Measurements from ENCODE around the gene CACFD1. TPM values are rescaled to one million over a fixed set of nuclear protein-coding genes. Genes with fewer than 3 reads are reported as not detected.

The CACFD1 gene
- total RNA-seq (2022) (15.1 and 19.9 TPM in 2 replicates), Bru-seq, nascent RNA (percentile 48 among the genes with signal in this experiment), BruChase-seq, experiment 1, labeled RNA remaining after a 6-hour chase (percentile 54 among the genes with signal in this experiment), BruChase-seq, experiment 2, labeled RNA remaining after a 2-hour chase (percentile 57 among the genes with signal in this experiment)
- long read RNA-seq, transcript CACFD1-202 (5 exons, 2,794 nt), result major isoform, 7 of 24 reads
- long read RNA-seq, partial matches to known transcripts, result 1 of 24 reads
- long read RNA-seq, other reads (novel, unspliced or antisense), result 12 of 24 reads

- Mint-ChIP-seq H3K4me1 (ENCODE audit: low read depth, unreplicated experiment) (no peaks in the 10 kb centered on the region), H3K4me3 (ENCODE audit: low read depth, unreplicated experiment) (peak within 1 kb of the TSS; percentile 98), H3K36me3 (ENCODE audit: insufficient read depth, unreplicated experiment) (peaks cover 29% of the 10 kb centered on the region), H3K27ac (ENCODE audit: unreplicated experiment) (peak within 1 kb of the TSS; percentile 86), H3K9me3 (ENCODE audit: low read depth, unreplicated experiment) (no peaks in the 10 kb centered on the region), H3K27me3 (ENCODE audit: unreplicated experiment) (no peaks in the 10 kb centered on the region)
- BruUV-seq (replicated peaks), result no TSS peak
- CTCF ChIA-PET, result interaction anchor here (0.6 to 1.2 kb wide), 13 partner anchors 9 to 447 kb away, joined by 3 to 12 read pairs (median 3); partner anchors contain the start of genes SURF1 and SURF2
- peak; percentile 93 for DNase-seq
- intact Hi-C loops (cut with micrococcal nuclease; ENCODE audit: unreplicated experiment), result no loop called here
- TF ChIP-seq, protein P1, sequence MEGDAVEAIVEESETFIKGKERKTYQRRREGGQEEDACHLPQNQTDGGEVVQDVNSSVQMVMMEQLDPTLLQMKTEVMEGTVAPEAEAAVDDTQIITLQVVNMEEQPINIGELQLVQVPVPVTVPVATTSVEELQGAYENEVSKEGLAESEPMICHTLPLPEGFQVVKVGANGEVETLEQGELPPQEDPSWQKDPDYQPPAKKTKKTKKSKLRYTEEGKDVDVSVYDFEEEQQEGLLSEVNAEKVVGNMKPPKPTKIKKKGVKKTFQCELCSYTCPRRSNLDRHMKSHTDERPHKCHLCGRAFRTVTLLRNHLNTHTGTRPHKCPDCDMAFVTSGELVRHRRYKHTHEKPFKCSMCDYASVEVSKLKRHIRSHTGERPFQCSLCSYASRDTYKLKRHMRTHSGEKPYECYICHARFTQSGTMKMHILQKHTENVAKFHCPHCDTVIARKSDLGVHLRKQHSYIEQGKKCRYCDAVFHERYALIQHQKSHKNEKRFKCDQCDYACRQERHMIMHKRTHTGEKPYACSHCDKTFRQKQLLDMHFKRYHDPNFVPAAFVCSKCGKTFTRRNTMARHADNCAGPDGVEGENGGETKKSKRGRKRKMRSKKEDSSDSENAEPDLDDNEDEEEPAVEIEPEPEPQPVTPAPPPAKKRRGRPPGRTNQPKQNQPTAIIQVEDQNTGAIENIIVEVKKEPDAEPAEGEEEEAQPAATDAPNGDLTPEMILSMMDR (IDR thresholded peaks at IDR 0.05; ENCODE audit: unreplicated experiment), result no peak
Measured at GRCh38 chr9:133459476-133460404, at the start of gene CACFD1. TSS of gene CACFD1 (plus strand) at chr9:133459978. CDS start at chr9:133460067, 89 bp downstream.

- CTCF ChIA-PET, result no interaction called here
- H3K4me3 Mint-ChIP-seq (ENCODE audit: low read depth, unreplicated experiment), result no peak overlapping the region
- no peaks in the 10 kb centered on the region for H3K9me3 Mint-ChIP-seq (ENCODE audit: low read depth, unreplicated experiment)
- BruUV-seq (replicated peaks), result no TSS peak
- H3K27me3 Mint-ChIP-seq (ENCODE audit: unreplicated experiment), result no peaks in the 10 kb centered on the region
- intact Hi-C loops (cut with micrococcal nuclease; ENCODE audit: unreplicated experiment), result no loop called here
- TF ChIP-seq, protein P1 (IDR thresholded peaks at IDR 0.05; ENCODE audit: unreplicated experiment), result no peak
- H3K27ac Mint-ChIP-seq (ENCODE audit: unreplicated experiment), result no peak overlapping the region
- H3K36me3 Mint-ChIP-seq (ENCODE audit: insufficient read depth, unreplicated experiment), result peaks cover 53% of the 10 kb centered on the region
- peaks cover 12% of the 10 kb centered on the region for H3K4me1 Mint-ChIP-seq (ENCODE audit: low read depth, unreplicated experiment)
- no peak for DNase-seq
Measured at GRCh38 chr9:133415170-133415569, 44.6 kb upstream of the CACFD1 start.

GRCh38 chr9:133417541-133418461, 42.0 kb upstream of the CACFD1 start, which contains the start of gene REXO4:
TSS of gene REXO4 (minus strand) at chr9:133418010. CDS start at chr9:133417844, 166 bp downstream.
- peak; percentile 81 for DNase-seq
- H3K4me1 Mint-ChIP-seq (ENCODE audit: low read depth, unreplicated experiment), result peaks cover 20% of the 10 kb centered on the region
- peak within 1 kb of the TSS; percentile 92 for H3K4me3 Mint-ChIP-seq (ENCODE audit: low read depth, unreplicated experiment)
- CTCF ChIA-PET, result no interaction called here
- H3K9me3 Mint-ChIP-seq (ENCODE audit: low read depth, unreplicated experiment), result no peaks in the 10 kb centered on the region
- TSS peak; percentile 65 for BruUV-seq (replicated peaks)
- peaks cover 47% of the 10 kb centered on the region for H3K36me3 Mint-ChIP-seq (ENCODE audit: insufficient read depth, unreplicated experiment)
- H3K27me3 Mint-ChIP-seq (ENCODE audit: unreplicated experiment), result no peaks in the 10 kb centered on the region
- intact Hi-C loops (cut with micrococcal nuclease; ENCODE audit: unreplicated experiment), result no loop called here
- peak within 1 kb of the TSS; percentile 87 for H3K27ac Mint-ChIP-seq (ENCODE audit: unreplicated experiment)
- TF ChIP-seq, protein P1 (IDR thresholded peaks at IDR 0.05; ENCODE audit: unreplicated experiment), result no peak

- CTCF ChIA-PET, result no interaction called here
- H3K4me1 Mint-ChIP-seq (ENCODE audit: low read depth, unreplicated experiment), result peaks cover 20% of the 10 kb centered on the region
- H3K9me3 Mint-ChIP-seq (ENCODE audit: low read depth, unreplicated experiment), result no peaks in the 10 kb centered on the region
- BruUV-seq (replicated peaks), result no TSS peak
- H3K4me3 Mint-ChIP-seq (ENCODE audit: low read depth, unreplicated experiment), result peak overlapping the region; percentile 92
- TF ChIP-seq, protein P1 (IDR thresholded peaks at IDR 0.05; ENCODE audit: unreplicated experiment), result no peak
- no peaks in the 10 kb centered on the region for H3K27me3 Mint-ChIP-seq (ENCODE audit: unreplicated experiment)
- H3K36me3 Mint-ChIP-seq (ENCODE audit: insufficient read depth, unreplicated experiment), result peaks cover 41% of the 10 kb centered on the region
- intact Hi-C loops (cut with micrococcal nuclease; ENCODE audit: unreplicated experiment), result no loop called here
- H3K27ac Mint-ChIP-seq (ENCODE audit: unreplicated experiment), result peak overlapping the region; percentile 87
- DNase-seq, result no peak
Measured at GRCh38 chr9:133419005-133419404, 40.8 kb upstream of the CACFD1 start.

Measured in Calu3 (cell line).